Fibroblast of pulmonary artery (primary cell): ENCODE data around the gene ADARB2.

Source experiments
- DNase-seq: peaks from one replicate; pipeline ENCODE4 v3.0.0-alpha.2; 2010; ENCODE audit warnings: low read depth
- H3K4me3 ChIP-seq: replicated peaks from 2 replicates; pipeline ENCODE4 v1.5.1; 2011; ENCODE audit warnings: low read depth, mild to moderate bottlenecking, control low read depth, low read length, moderate library complexity
- TF ChIP-seq, protein P1 (sequence below): IDR thresholded peaks from 2 replicates; pipeline ENCODE4 v1.5.1; 2011; ENCODE audit warnings: mild to moderate bottlenecking, control low read depth, low read length, inconsistent platforms; ENCODE audit errors: missing control alignments

ADARB2 gene

GRCh38 chr10:1270490-1270889 is 466.8 kb downstream of the ADARB2 start:
- TF ChIP-seq, protein P1, sequence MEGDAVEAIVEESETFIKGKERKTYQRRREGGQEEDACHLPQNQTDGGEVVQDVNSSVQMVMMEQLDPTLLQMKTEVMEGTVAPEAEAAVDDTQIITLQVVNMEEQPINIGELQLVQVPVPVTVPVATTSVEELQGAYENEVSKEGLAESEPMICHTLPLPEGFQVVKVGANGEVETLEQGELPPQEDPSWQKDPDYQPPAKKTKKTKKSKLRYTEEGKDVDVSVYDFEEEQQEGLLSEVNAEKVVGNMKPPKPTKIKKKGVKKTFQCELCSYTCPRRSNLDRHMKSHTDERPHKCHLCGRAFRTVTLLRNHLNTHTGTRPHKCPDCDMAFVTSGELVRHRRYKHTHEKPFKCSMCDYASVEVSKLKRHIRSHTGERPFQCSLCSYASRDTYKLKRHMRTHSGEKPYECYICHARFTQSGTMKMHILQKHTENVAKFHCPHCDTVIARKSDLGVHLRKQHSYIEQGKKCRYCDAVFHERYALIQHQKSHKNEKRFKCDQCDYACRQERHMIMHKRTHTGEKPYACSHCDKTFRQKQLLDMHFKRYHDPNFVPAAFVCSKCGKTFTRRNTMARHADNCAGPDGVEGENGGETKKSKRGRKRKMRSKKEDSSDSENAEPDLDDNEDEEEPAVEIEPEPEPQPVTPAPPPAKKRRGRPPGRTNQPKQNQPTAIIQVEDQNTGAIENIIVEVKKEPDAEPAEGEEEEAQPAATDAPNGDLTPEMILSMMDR = no peak
- H3K4me3 ChIP-seq = no peak overlapping the region
- DNase-seq = no peak

DNA sequence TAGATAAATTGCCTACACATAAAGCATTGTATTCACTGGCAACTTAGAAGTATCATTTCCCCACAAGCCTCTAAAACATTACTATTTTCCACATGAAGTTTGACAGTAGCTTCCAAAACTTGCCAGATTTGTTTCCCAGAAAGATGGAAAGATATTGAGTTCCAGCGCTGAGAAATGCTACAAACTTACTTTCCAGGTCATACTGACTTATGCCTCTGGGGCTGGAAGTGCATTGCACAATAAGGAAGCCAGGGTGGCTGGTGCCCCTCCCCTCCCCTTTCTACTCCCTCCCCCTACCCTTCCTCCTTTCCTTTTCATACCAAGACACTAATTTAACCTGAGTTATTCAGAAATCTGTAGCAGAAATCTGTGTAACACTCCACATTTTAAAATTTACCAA is 468.5 kb downstream of the ADARB2 start:
- TF ChIP-seq, protein P1 = no peak
- DNase-seq = no peak
- H3K4me3 ChIP-seq = no peak overlapping the region

- no peak for DNase-seq
- TF ChIP-seq, protein P1 = no peak
These were observed 469.8 kb downstream of the ADARB2 start for GRCh38 chr10:1267568-1267967.

DNA sequence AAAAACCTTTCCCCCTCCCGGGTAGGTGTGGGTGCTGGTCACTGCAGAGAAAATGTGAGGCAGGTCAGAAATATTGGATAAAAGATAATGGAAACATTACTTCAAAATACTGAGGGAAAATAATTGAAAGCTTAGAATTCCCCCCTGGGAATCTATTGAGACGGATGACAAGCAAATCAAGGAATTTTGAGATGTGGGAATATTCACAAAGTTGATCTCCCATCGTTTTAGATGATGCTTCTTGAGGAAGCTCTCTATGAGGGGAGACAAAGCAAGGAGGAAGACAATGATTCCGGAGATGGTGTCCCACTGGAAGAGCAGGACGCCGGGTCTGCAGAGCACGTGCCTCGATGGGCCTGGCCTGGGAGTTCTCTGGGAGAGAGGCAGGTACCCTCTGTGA is 470.2 kb downstream of the ADARB2 start:
- H3K4me3 ChIP-seq = no peak overlapping the region
- TF ChIP-seq, protein P1 = no peak
- DNase-seq = no peak

More at GRCh38 chr10:1267568-1267967, 469.8 kb downstream of the ADARB2 start:
- H3K4me3 ChIP-seq = no peak overlapping the region

- TF ChIP-seq, protein P1 = no peak
- no peak for DNase-seq
- H3K4me3 ChIP-seq = no peak overlapping the region
These were observed 471.1 kb downstream of the ADARB2 start for GRCh38 chr10:1266033-1266802.

GRCh38 chr10:1264001-1264400 is 473.3 kb downstream of the ADARB2 start:
- TF ChIP-seq, protein P1 = no peak
- H3K4me3 ChIP-seq = no peak overlapping the region
- no peak for DNase-seq

GRCh38 chr10:1257274-1257673 is 480.1 kb downstream of the ADARB2 start:
- H3K4me3 ChIP-seq = no peak overlapping the region
- TF ChIP-seq, protein P1 = no peak
- DNase-seq = no peak
